Upper lobe of left lung (tissue), 4 donors: ENCODE data around the gene RMND5A.

ENCODE experiments used
- POLR2A ChIP-seq, 4 donors: fragments of 450-650 bp; IDR thresholded peaks; one replicate each; pipeline ENCODE4 v1.5.1; 2016 to 2017; ENCODE audit warnings: antibody characterized with exemption in 4 of 4, mild to moderate bottlenecking in 2 of 4
- TF ChIP-seq, protein P1 (sequence below), 6 experiments: fragments of 450-650 bp in 4 of 6; fragments of 200-600 bp in 2 of 6; sonication (generic) in 2 of 6; IDR thresholded peaks; one replicate each; pipeline ENCODE4 v1.5.1; 2016 to 2019; ENCODE audit warnings: antibody characterized with exemption in 6 of 6

DNA sequence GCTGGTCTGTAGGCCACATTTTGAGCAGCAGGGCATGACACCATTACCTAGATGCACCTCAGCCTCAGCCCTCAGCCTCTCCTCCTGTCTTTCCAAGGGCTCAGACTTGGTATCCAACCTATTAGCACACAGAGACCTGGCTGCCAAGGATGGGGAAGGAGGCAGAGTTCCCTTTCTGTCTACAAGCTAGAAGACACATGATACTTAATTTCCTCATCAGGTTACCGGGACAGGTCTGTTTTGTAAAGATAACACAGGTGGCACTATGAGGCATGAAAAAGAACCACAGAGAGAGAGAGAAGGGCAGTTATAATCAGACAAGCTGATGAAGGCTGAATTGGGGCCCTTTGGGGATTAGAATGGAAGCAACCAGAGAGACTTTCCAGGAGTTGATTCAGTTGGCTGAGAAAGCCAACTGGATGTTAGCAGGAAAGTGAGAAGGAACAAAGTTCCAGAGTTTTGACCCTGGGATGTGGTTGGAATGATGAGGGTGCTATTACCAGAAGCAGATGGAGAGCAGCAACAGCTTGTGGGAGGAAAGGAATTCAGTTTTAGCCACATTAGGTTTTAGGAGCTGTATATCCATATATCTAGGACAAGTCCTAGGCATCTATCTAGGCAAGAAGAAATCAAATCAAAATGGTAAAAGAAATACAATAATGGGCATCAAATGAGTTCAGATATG is 46.0 kb upstream of the RMND5A start:
- TF ChIP-seq, protein P1, sequence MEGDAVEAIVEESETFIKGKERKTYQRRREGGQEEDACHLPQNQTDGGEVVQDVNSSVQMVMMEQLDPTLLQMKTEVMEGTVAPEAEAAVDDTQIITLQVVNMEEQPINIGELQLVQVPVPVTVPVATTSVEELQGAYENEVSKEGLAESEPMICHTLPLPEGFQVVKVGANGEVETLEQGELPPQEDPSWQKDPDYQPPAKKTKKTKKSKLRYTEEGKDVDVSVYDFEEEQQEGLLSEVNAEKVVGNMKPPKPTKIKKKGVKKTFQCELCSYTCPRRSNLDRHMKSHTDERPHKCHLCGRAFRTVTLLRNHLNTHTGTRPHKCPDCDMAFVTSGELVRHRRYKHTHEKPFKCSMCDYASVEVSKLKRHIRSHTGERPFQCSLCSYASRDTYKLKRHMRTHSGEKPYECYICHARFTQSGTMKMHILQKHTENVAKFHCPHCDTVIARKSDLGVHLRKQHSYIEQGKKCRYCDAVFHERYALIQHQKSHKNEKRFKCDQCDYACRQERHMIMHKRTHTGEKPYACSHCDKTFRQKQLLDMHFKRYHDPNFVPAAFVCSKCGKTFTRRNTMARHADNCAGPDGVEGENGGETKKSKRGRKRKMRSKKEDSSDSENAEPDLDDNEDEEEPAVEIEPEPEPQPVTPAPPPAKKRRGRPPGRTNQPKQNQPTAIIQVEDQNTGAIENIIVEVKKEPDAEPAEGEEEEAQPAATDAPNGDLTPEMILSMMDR (IDR thresholded peaks at IDR 0.05): no peak
- no peak for TF ChIP-seq POLR2A (IDR thresholded peaks at IDR 0.05)
